Mammary epithelial cell (primary cell): Measurements from ENCODE around the gene DDRGK1.

Experiments
- CTCF ChIP-seq, 2 donors: IDR thresholded peaks in 1 of 2; conservative IDR thresholded peaks in 1 of 2; 2 replicates each; pipeline ENCODE4 v1.5.1; 2011 to 2012; ENCODE audit warnings: inconsistent platforms in 2 of 2, low read length in 2 of 2, mild to moderate bottlenecking in 2 of 2, control low read depth in 1 of 2, low read depth in 1 of 2; ENCODE audit not compliant: insufficient read depth in 1 of 2; ENCODE audit errors: extremely low read depth in 1 of 2
- EZH2 ChIP-seq: IDR thresholded peaks from 2 replicates; pipeline ENCODE4 v1.6.1; 2012; ENCODE audit warnings: low read length, inconsistent platforms, borderline replicate concordance

GRCh38 chr20:3209946-3210317 is 5.5 kb upstream of the DDRGK1 start:
- TF ChIP-seq EZH2 (no peak), CTCF (conservative IDR thresholded peaks at IDR 0.05 in 1 of 2, IDR thresholded peaks at IDR 0.05 in 1 of 2; ENCODE audit: extremely low read depth in 1 of 2, insufficient read depth in 1 of 2, low read depth in 1 of 2, low read length in 2 of 2) (no peak)
